DMS 273 (cell line): ENCODE results near the gene TSPAN31.
"Not testable (repeated sequence)": the region's sequence is repeated elsewhere in the genome, so short reads cannot be mapped to it uniquely, and the experiment has no call there.

Experiments
- DNase-seq: peaks from one replicate; lab custom pipeline; 2025; ENCODE audit not compliant: unreplicated experiment; lab: John Stamatoyannopoulos, UW

TSPAN31 gene

GRCh38 chr12:57744777-57745484 lies at the start of gene TSPAN31:
TSS of gene TSPAN31 (plus strand) at chr12:57745039. CDS start at chr12:57745155, 116 bp downstream.
- DNase-seq: peak; percentile 97

GRCh38 chr12:57695770-57696432 lies 48.9 kb upstream of the TSPAN31 start:
- no peak for DNase-seq

- no peak for DNase-seq
Observed at GRCh38 chr12:57697076-57697475, 47.8 kb upstream of the TSPAN31 start.

- DNase-seq: no peak
Observed at GRCh38 chr12:57698414-57698813, 46.4 kb upstream of the TSPAN31 start.

DNA sequence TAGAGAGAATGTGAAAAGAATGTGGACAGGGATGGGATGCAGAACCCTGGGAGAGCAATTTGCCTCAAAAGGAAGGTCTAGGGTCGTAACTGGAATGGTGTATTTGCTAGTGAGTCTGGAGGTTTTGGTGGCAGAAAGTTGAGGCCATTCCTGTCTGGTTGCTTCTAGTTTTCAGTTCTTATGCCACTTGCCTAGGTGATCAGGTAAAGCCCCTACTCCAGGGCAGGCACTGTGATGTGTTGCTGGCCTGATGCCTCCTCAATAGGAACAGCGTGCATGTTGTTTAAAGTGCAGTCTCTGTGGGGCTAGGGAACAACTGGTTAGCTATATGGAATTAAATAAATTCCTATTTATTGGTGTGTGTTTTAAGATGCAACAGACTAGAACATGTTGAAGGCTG lies 44.5 kb upstream of the TSPAN31 start:
- DNase-seq: no peak

GRCh38 chr12:57707250-57707649 lies 37.6 kb upstream of the TSPAN31 start:
- DNase-seq: no peak

GRCh38 chr12:57708296-57708695 lies 36.5 kb upstream of the TSPAN31 start:
- DNase-seq: no peak

GRCh38 chr12:57712701-57713100 lies 32.1 kb upstream of the TSPAN31 start:
- DNase-seq: peak; percentile 11

DNA sequence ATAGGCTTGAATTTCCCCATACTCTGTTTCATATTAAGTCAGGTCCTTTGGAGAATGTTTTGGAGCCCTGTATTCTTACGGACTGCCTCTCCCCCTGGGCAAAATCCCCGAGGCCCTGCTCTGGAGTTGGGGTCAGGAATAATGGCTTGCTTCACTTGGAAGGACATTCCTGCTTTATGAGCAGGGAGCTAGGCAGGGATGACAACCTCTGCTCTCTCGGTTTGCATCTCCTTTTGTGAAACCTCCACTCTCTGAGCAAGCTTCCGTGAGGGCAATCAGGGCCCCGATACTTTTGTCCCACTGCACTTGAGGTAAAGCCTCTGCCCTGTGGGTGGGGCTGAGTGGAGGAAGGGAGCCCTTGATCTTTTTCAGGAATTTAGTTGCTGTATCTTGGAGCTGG lies 31.6 kb upstream of the TSPAN31 start:
- DNase-seq: no peak

DNA sequence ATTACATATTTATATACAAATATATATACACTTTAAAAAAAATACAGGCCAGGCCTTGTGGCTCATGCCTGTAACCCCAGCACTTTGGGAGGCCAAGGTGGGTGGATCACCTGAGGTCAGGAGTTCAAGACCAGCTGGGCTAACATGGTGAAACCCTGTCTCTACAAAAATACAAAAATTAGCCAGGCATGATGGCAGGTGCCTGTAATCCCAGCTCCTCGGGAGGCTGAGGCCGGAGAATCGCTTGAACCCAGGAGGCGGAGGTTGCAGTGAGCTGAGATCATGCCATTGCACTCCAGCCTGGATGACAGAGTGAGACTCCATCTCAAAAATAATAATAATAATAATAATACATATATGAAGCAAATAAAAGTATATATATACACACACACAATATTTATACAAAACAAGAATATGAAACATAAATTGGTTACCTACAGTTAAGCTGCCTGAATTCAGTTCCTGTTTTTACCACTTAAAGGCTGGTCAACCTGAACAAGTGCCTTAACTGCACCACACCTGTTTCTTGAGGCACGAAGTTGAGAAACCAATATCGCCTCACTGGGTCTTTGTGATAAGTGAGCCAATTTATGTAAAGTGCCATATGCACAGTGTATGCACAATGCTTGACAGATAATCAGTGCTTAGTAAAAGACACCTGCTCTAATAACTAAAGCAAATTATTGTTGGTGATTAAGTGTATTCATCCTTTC lies 29.6 kb upstream of the TSPAN31 start:
- DNase-seq: not testable (repeated sequence)

DNA sequence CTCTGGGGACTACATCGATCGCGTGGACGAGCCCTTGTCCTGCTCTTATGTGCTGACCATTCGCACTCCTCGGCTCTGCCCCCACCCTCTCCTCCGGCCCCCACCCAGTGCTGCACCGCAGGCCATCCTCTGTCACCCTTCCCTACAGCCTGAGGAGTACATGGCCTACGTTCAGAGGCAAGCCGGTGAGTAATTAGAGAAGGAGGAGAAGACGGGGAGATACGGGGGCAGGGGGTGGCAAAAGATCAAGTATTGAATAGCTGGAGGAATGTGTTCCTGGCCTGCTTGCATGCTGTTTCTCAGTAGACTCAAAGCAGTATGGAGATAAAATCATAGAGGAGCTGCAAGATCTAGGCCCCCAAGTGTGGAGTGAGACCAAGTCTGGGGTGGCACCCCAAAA lies 29.1 kb upstream of the TSPAN31 start:
- DNase-seq: no peak

DNA sequence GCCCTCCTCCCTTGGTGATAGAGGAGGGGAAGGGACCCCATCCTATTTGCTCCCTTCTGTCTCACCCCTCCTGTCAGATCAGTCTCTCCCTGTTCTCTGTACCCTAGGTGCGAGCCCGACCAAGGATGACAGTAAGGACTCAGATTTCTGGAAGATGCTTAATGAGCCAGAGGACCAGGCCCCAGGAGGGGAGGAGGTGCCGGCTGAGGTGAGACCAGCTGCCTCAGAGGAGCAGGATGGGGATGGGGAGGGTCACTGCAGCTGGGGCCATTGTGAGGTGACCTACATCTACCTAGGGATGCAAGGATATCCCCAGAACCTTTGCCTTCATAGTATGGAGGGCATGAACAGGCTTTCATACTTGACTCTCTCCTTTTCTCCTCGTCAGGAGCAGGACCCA lies 28.5 kb upstream of the TSPAN31 start:
- DNase-seq: no peak

- no peak for DNase-seq
Observed at GRCh38 chr12:57717131-57717530, 27.7 kb upstream of the TSPAN31 start.

GRCh38 chr12:57717846-57718640 lies 26.8 kb upstream of the TSPAN31 start:
- no peak for DNase-seq

GRCh38 chr12:57718641-57719528 lies 26.0 kb upstream of the TSPAN31 start:
- DNase-seq: no peak

DNA sequence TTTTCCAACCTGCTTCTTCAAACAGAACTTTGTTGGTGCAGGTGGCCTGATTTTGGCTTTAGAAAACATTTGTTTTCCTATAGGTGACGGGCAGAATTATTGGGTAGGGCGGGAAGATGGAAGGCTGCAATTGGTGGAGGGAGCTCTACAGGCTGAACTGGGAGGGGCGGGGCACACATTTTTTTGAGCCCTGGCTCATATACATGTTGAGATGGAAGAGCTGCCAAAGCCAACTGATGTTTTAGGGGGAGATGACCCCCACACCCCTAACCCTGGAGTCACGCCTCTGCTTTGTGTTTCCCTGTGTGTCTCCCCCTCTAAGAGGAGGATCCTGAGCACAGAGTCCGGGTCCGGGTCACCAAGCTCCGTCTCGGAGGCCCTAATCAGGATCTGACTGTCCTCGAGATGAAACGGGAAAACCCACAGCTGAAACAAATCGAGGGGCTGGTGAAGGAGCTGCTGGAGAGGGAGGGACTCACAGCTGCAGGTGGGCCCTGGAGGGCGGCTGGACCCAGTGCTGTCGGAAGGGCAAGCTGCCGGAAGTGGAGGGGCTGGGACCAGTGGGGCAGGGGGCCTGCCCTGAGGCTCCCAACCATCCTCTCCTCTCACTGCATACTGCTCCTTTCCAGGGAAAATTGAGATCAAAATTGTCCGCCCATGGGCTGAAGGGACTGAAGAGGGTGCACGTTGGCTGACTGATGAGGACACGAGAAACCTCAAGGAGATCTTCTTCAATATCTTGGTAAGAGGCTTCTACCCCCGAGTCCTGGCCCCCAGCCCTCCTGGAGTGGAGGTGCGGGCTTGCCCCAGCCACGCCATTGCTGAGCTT lies 24.8 kb upstream of the TSPAN31 start:
- DNase-seq: no peak

DNA sequence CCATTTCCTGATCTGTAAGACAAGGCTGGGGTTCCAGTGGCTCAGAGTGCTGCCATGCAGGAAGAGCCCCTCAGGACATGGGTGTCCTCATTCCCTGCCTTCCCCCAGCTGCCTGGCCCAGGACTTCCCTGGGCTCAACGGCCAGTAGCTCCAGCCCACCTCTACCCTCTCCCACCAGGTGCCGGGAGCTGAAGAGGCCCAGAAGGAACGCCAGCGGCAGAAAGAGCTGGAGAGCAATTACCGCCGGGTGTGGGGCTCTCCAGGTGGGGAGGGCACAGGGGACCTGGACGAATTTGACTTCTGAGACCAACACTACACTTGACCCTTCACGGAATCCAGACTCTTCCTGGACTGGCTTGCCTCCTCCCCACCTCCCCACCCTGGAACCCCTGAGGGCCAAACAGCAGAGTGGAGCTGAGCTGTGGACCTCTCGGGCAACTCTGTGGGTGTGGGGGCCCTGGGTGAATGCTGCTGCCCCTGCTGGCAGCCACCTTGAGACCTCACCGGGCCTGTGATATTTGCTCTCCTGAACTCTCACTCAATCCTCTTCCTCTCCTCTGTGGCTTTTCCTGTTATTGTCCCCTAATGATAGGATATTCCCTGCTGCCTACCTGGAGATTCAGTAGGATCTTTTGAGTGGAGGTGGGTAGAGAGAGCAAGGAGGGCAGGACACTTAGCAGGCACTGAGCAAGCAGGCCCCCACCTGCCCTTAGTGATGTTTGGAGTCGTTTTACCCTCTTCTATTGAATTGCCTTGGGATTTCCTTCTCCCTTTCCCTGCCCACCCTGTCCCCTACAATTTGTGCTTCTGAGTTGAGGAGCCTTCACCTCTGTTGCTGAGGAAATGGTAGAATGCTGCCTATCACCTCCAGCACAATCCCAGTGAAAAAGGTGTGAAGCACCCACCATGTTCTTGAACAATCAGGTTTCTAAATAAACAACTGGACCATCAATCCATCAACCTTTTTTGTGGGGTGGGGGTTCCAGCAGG lies 23.9 kb upstream of the TSPAN31 start:
- DNase-seq: no peak
